A673 (cell line): ENCODE results near the gene HSPG2.

Experiments
- EZH2 ChIP-seq: fragments of 200-600 bp; sonication (generic); IDR thresholded peaks from 2 replicates; pipeline ENCODE4 v1.6.1; 2017; ENCODE audit warnings: borderline replicate concordance, low read depth, mild to moderate bottlenecking, mixed read lengths, antibody characterized with exemption, low read length; ENCODE audit not compliant: poor library complexity, severe bottlenecking
- TF ChIP-seq, protein P1 (sequence below): fragments of 300-800, 200-600 bp; sonication (generic); conservative IDR thresholded peaks from 2 replicates; pipeline ENCODE4 v1.5.1; 2017; ENCODE audit warnings: low read depth, mild to moderate bottlenecking, antibody characterized with exemption, low read length, moderate library complexity, mixed read lengths

DNA sequence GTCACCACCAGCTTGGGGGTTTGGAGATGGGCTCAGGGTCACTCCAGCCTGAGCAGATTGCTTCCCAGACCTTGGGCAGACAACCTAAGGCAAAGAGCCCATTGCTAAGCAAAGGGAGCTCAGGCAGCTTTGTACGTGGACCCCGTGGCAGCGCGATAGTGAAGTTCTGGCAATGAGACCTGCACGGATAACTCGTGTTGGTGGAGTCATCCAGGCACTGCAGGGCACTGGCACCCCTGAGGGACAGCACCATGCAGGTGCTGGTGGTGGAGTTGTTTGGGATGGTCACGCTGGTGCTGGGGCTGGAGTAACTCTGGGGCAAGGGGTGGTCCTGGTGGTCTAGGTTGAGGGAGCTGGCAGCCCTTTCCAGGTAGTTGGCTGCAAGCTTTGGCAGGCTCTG is 13.6 kb upstream of the HSPG2 start:
- TF ChIP-seq, protein P1, sequence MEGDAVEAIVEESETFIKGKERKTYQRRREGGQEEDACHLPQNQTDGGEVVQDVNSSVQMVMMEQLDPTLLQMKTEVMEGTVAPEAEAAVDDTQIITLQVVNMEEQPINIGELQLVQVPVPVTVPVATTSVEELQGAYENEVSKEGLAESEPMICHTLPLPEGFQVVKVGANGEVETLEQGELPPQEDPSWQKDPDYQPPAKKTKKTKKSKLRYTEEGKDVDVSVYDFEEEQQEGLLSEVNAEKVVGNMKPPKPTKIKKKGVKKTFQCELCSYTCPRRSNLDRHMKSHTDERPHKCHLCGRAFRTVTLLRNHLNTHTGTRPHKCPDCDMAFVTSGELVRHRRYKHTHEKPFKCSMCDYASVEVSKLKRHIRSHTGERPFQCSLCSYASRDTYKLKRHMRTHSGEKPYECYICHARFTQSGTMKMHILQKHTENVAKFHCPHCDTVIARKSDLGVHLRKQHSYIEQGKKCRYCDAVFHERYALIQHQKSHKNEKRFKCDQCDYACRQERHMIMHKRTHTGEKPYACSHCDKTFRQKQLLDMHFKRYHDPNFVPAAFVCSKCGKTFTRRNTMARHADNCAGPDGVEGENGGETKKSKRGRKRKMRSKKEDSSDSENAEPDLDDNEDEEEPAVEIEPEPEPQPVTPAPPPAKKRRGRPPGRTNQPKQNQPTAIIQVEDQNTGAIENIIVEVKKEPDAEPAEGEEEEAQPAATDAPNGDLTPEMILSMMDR: no peak
- no peak for TF ChIP-seq EZH2
